Activated T-cell treated with anti-CD3 and anti-CD28 coated beads for 48 hours (primary cell): ENCODE results near the gene PRIM2.
"Not testable (repeated sequence)": the region's sequence is repeated elsewhere in the genome, so short reads cannot be mapped to it uniquely, and the experiment has no call there.

Experiments
- DNase-seq: peaks from one replicate; pipeline ENCODE4 v3.0.0-alpha.2; 2020; ENCODE audit warnings: low read depth

The PRIM2 gene

DNA sequence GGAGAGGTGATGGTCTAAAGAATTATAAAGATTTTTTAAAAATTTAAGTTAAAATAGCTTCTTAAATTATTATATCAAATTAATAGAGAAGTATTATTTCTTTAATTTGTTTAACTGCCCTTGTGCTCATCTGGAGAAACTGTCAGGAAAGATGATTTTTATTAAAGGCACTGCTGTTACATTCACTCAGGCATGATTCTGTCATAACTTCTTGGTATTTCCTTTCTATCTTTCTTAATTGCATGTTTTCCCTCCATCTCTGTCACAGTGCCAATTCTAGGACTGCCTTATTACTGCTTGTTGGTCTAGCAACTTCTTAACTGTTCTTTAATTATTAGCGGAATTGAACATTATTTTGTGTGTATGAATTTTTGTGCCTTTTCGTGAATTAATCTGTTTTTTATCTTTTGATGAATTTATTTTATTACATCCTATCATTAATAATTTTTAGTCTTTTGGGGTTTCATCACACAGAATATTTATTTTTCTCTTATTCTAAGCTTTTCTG is 47.7 kb downstream of the PRIM2 start:
- not testable (repeated sequence) for DNase-seq

DNA sequence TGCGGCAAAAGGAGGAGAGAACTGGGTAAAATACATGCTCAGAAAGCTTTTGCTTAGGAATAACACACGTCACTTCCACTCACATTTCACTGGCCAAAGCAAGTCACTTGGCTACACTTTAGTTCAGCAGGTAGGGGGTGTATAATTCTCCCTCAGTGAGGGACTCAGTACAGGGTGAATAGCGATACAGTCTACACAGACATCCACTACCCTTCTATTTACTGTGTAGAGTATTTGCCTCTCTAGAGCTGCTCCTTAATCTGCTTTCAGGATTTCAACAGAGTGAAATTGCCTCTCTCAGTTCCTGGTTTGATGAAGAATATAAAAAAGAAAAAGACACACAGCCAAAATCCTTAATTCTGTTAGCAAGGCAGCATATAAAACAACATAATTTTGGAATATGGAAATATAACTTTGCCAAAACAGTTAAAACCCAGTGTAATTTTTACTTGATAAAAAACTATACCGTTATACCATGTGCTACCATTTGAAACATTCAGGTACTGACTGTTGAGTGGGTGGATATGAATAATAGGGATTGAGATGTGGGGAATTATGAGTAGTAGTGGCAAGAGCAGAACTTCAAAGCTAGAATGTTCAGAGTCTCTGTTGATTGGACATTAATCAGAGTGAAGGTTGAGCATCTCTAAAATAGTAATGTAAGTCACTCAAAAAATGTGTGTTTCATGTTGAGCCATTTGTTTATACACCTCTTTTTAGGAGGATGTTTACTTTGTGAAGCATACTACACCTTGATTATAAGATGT is 51.7 kb downstream of the PRIM2 start:
- not testable (repeated sequence) for DNase-seq

DNA sequence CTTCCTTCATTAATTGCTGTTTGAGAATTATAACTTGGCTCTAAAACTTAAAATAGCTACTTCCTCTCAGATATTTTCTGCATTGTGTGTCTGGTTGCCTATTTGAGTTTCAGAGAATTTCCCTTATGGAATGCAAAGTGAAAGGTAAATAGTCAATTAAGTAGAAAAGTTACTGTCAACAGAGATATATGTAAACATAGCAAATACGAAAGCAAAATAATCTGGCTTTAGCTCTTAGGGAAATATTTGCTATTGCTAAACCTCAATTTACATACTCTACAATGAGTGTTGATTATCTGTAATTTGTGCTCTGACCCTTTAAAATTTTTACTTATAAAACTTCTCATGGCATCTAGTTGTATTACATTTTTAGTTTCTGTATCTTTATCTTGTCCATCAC is 54.3 kb downstream of the PRIM2 start:
- not testable (repeated sequence) for DNase-seq

- DNase-seq, result not testable (repeated sequence)
Measured at GRCh38 chr6:57374764-57375163, 57.3 kb downstream of the PRIM2 start.

DNA sequence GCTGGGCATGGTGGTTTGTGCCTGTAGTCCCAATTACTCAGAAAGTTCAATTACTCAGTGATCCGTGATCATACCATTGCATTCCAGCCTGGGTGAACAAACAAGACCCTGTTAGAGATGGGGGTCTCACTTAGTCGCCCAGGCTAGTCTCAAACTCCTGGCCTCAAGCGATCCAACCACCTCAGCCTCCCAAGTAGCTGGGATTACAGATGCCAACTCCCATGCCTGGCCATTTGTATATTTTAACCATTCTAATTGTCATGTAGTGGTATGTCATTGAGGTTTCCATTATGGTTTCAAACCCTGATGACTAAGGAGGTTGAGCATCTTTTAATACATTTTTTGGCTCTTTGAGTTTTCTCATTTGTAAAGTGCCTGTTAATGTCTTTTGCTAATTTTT is 58.7 kb downstream of the PRIM2 start:
- not testable (repeated sequence) for DNase-seq

- DNase-seq, result not testable (repeated sequence)
Measured at GRCh38 chr6:57389038-57389592, 71.7 kb downstream of the PRIM2 start.

DNA sequence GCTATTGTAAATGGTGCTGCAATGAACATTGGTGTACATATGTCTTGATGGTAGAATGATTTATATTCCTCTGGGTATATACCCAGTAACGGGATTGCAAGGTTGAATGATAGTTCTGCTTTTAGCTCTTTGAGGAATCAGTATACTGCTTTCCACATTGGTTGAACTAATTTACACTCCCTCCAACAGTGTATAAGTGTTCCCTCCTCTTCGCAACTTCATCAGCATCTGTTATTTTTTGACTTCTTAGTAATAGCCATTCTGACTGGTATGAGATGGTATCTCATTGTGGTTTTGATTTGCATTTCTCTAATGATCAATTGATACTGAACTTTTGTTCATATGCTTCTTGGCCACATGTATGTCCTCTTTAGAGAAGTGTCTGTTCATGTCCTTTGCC is 73.4 kb downstream of the PRIM2 start:
- not testable (repeated sequence) for DNase-seq

- not testable (repeated sequence) for DNase-seq
Measured at GRCh38 chr6:57392047-57392446, 74.6 kb downstream of the PRIM2 start.

DNA sequence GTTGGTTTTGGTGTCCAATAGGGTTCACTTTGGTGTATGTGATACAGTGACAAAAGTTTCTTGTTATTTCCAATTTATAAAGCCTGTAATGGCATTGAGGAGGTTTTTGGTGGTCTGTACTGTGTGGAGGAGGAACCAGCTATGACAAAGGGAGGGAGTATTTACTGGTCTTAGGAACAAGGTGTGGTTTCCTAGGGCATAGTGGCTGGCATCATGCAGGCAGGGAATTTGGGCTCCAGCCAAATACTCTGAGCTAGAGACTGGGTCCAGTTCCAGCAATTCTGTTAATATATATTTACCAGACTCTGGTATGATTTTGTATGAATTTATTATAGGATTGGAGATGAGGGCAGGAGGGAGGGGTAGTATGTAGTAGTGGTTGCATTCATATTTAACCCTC is 101.9 kb downstream of the PRIM2 start:
- not testable (repeated sequence) for DNase-seq

DNA sequence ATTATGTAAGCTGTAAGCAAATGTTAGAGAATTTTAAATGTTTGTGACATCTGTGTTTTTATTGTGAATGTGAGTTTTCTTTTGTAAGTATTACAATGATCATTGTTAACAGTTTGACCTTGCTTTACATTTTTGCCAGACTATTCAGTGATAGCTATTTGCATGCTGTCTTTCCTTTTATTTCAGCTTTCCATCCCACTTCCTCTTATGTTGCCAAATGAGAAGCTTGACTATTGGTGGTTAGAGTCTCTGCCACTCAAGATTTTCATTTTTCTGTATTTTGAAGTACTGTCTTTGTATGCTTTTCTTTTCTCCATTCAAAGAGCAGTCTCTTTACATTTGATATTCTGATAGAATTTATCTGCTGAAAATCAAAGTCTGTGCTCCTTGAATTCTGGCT is 104.1 kb downstream of the PRIM2 start:
- no peak for DNase-seq

- no peak for DNase-seq
Measured at GRCh38 chr6:57423468-57423867, 106.0 kb downstream of the PRIM2 start.

DNA sequence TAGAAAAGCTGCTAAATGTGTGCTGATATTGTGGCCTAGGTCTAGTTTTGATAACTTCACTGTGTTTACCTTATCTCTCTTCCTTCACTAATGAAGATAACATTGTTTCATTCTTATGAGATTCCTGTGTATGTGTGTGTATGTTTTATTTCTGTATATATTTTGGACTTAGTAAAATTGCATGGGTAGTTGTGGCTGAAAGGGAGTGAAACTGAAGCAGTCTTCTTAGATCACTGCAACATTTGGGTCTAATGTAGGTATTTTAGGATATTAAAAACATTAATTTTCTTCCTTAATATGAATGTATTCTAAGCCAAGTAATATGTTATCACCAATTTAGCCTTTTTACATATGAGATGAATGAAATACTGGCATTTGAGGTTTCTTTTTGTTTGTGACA is 114.3 kb downstream of the PRIM2 start:
- not testable (repeated sequence) for DNase-seq

DNA sequence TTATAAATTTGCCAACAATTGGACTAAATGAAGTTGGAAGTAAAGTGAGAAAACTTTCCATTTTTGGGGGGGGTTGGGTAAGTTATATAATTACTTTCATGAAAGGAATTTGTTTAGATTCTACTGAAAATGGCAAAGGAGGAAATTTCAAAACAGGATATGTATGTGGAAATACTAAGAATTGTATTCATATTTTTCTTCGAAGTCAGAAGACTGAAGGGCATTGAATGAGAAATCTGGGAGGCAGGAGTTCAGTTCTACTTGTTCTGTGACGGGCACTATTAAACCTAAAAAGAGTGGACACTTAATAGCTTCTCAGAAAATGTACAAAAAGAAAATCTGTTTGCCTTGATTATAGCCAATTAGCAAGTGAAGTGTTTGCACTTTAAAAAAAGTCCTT is 114.7 kb downstream of the PRIM2 start:
- no peak for DNase-seq

GRCh38 chr6:57432919-57433684 is 115.7 kb downstream of the PRIM2 start:
- no peak for DNase-seq

DNA sequence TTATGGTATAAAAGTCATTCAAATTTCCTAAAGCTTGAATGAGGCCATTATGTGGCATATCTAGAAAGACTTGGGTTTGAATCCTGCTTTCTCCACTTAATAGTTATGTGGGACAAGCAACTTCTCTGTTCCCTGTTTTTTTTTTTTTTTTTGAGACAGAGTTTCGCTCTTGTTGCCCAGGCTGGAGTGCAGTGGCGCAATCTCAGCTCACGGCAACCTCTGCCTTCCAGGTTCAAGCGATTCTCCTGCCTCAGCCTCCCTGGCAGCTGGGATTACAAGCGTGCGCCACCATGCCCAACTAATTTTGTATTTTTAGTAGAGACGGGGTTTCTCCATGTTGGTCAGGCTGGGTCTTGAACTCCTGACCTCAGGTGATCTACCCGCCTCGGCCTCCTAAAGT is 116.4 kb downstream of the PRIM2 start:
- not testable (repeated sequence) for DNase-seq

- no peak for DNase-seq
Measured at GRCh38 chr6:57434944-57435343, 117.5 kb downstream of the PRIM2 start.

- DNase-seq, result no peak
Measured at GRCh38 chr6:57435475-57436160, 118.2 kb downstream of the PRIM2 start.

DNA sequence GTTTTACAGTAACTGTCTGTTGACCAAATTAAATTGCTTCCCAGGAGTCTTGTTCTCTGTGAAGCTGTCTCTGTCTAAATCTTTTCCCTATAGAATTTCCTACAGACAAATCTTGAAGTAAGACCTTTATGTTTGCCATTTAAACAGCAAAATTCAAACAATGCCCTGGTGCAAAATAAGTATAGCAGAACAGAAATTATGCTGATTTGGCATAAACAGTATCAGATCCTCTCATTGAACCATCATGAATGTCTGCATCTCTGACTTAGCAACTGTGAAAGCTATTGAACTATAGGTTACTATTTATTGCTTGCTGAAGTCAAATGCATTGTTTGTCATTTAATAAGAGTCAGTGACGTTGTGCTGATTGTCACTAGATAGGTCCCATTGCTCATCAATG is 123.3 kb downstream of the PRIM2 start:
- DNase-seq, result not testable (repeated sequence)

- DNase-seq, result not testable (repeated sequence)
Measured at GRCh38 chr6:57442133-57442532, 124.7 kb downstream of the PRIM2 start.

DNA sequence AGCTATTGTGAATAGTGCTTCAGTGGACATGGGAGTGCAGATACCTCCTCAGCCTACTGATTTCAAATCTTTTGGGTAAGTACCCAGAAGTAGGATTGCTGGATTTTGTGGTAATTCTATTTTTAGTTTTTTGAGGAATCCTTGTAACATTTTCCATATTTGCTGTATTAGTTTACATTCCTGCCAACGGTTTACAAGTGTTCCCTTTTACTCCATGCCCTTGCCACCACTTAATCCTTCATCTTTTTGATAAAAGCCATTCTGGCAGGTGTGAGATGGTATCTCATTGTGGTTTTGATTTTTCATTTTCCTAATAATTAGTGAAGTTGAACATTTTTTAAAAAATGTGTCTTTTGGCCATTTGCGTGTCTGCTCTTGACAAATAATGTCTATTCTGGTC is 125.8 kb downstream of the PRIM2 start:
- not testable (repeated sequence) for DNase-seq

DNA sequence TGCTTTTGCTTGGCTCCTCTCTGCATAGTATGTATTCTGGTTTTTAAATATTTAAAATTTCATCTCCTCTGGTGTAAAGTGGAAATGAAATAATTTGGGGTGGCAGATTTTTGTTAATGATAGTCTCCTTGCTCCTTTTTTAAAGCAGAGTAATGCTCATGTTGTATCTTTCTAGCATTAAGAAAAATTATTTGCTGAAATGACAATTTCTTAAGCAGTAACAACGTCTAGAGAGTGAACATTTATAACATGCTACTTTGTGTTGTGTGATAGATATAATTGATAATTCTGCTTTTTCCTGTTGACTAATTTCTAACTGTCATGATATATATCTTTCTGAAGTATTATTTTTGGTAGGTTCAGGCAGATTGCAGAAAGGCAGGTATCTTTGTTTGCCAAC is 127.4 kb downstream of the PRIM2 start:
- not testable (repeated sequence) for DNase-seq

- DNase-seq, result not testable (repeated sequence)
Measured at GRCh38 chr6:57445379-57445778, 127.9 kb downstream of the PRIM2 start.
